Epidermal melanocyte (primary cell): ENCODE measurements around the gene NOX5.

Experiments
- DNase-seq: peaks from one replicate; pipeline ENCODE4 v3.0.0; 2011; ENCODE audit warnings: low spot score; ENCODE audit not compliant: insufficient read length

The NOX5 gene

DNA sequence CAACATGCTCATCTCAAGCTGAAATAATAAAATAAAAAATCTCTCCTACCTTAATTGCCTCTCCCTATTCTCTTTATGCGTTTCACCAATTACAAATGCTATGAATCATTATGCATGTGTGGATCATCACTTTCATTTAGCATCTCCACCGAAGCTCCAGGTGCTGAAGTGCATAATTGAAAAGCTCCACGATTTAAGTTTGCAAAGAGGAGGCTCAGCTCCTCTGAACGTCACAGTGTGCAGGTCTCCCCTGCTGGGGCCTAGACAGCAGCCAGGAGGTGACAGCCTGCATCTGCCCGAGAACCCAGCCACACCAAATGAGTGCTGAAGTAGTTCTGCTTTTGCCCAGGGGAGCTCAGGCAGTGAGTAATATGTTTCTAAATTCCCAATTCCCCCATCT is 85.4 kb downstream of the NOX5 start:
- no peak for DNase-seq

DNA sequence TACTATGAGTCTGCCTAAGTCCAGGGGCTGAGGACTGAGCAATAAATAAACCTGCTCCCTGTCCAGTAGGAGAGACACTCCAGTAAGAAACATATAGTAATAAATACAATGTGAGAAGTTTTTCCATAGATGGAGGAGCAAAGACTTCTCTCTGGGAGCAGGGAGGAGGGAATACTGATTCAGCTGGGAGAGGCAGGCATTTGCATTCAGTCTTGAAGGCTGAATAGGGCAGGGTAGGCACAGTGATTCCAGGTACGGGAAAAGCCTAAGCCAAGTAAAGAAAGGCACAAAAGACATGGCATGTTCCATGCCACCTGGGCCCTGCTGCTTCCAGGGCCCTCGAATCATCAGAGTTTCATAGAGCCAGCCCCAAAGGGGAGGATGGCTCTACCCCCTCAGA is 86.3 kb downstream of the NOX5 start:
- DNase-seq: no peak

DNA sequence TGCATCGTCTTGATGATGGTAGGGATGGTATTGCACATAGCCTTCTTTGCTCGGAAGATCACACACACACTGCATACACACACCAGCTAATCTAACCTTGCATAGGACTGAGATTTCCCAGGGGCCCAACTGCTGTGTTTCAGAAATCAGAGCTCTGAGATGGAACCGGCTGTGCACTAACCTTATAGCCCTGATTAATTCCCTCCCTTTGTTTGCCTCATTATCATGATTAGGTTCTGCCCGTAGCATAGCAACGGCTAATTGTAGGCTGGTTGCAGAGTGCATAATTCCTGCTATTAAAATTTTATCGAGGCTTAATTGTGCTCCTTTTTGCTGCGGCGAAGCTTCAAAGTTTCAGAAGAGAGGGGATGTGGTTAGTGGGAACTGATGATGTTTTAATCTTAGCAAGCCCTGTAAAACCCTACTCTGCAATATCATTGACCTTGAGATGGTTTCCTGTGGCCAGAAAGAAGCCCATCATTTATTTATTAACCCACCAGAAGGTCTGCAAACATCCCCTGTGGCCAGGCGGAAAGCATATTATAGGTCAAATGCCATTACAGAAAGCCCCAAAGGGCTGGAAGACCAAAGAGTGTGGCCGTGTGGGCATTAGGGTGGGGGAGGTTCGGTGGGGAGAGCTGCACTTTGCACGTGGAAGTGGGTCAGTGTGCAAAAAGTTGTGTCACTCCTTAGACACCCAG is 89.7 kb downstream of the NOX5 start:
- DNase-seq: no peak

DNA sequence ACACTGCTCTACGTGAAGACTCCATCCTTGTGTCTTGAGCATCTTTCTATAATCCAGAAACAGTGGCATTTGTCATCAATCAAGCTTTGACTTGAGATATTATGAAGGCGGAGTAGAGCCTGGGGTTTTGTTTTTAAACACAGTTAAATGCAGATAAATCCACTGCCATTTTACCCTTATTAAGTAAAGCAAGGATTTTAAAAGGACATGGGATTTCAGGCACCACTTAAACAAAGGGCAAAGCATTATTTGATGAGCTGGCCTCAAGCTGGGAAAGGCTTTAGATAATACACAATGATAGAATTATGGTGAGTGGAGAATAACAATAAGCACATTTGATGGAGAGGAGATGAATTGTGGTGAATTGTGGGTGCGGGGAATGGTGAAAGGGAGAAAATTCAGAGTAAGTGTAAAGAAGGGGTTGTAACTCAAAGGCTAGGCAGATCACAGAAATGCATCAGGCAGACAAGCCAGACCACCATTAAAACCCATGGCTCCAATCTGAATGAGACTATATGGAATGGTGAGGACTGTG is 91.0 kb downstream of the NOX5 start:
- DNase-seq: no peak

DNA sequence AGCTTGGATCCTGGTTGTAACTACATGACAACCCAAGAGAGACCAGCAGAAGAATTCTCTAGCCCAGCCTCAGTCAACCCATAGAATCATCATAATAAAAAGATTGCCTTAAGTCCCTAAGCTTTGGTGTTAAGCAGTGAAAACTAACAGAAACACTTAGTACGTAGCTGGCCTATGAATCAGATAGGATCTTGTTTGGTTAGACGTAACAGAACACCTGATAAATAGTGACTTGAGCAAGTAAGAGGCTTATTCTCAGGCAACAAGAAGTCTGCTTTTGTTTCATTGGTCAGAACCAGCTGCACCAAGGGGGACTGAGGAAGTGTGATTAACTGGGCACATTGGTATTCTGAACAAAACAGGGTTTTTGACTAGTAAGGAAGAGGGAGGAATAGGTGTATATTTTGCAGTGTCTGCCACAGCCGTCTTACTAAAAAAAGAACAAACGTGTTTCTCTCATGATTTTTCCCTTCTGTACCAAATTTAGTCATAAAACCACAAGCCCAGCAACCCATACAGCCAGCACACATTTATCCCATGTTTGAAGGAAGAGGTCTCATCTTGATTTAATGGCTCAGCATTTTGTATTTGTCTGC is 92.6 kb downstream of the NOX5 start:
- DNase-seq: no peak
